Spleen (tissue), 7 donors: ENCODE measurements around the gene KIAA0753.

Source experiments
- CTCF ChIP-seq, 11 experiments: fragments of 200-600 bp in 7 of 11; fragments of 450-650 bp in 4 of 11; sonication (generic) in 4 of 11; IDR thresholded peaks in 8 of 11; conservative IDR thresholded peaks in 3 of 11; 1 replicate in 7 of 11; 2 replicates in 4 of 11; pipeline versions ENCODE4 v1.4.0 to v1.8.0; 2016 to 2021; ENCODE audit warnings: antibody characterized with exemption in 11 of 11, inconsistent platforms in 4 of 11, mild to moderate bottlenecking in 1 of 11
- POLR2A ChIP-seq, 3 donors: fragments of 450-650 bp; IDR thresholded peaks; one replicate each; pipeline ENCODE4 v1.5.1; 2017; ENCODE audit warnings: antibody characterized with exemption in 3 of 3, mild to moderate bottlenecking in 1 of 3
- donor health status: DM: no; HTN: no; CAD: no; lungs with moderate emphysema.
- donor health status: DM: no; HTN: no; CAD: no.
- donor health status: DM: no; HTN: no; CAD: no.

GRCh38 chr17:6676802-6677157 is 36.3 kb upstream of the KIAA0753 start:
- TF ChIP-seq CTCF (IDR thresholded peaks at IDR 0.05 in 8 of 11, conservative IDR thresholded peaks at IDR 0.05 in 3 of 11) (no peak), POLR2A (IDR thresholded peaks at IDR 0.05) (no peak)
